Hepatocyte (in vitro differentiated cells): Measurements from ENCODE around the gene FSD2.

ENCODE experiments used
- EZH2 ChIP-seq: fragments of 200-600 bp; sonication (generic); IDR thresholded peaks from 2 replicates; pipeline ENCODE4 v1.6.1; 2016; ENCODE audit warnings: antibody characterized with exemption, mild to moderate bottlenecking, borderline replicate concordance
- EZH2phosphoT487 ChIP-seq: fragments of 200-600 bp; sonication (generic); IDR thresholded peaks from one replicate; pipeline ENCODE4 v1.6.1; 2018; ENCODE audit warnings: antibody characterized with exemption, mild to moderate bottlenecking, low read depth, moderate library complexity; ENCODE audit not compliant: unreplicated experiment, severe bottlenecking
- TF ChIP-seq, protein P1 (sequence below): fragments of 200-600 bp; sonication (generic); IDR thresholded peaks from 2 replicates; pipeline ENCODE4 v1.5.1; 2016; ENCODE audit warnings: antibody characterized with exemption, mild to moderate bottlenecking; ENCODE audit not compliant: poor library complexity

DNA sequence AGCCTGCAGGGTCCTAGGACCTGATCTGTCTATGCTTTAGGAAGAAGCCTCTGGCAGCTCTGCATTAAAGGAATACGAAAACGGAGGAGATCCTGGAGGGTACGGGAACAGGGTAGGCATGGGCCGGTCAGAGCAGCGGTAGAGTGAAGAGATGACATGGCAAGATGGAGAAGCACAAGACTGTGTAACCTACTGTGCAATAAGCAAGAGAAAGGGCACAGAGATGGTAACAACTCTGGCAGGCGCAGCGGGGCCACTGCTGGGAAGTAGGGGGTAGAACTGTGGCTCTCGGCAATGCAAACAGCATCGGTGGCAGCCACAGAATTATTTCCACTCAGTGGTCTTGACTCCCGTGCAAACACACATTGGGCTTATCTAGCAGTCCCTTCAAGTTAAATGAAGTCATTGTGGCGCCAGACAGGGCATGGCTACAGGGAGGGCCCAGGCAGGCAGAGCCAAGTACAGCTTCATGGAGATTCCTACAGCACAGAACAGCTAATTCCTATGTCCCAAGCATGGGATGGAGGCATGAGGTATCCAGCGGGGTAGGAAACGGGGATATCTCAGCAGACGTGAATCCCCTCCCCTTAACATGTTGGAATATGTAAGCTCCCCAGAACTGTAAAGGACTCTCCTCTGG, 32.3 kb upstream of the FSD2 start:
- TF ChIP-seq, protein P1, sequence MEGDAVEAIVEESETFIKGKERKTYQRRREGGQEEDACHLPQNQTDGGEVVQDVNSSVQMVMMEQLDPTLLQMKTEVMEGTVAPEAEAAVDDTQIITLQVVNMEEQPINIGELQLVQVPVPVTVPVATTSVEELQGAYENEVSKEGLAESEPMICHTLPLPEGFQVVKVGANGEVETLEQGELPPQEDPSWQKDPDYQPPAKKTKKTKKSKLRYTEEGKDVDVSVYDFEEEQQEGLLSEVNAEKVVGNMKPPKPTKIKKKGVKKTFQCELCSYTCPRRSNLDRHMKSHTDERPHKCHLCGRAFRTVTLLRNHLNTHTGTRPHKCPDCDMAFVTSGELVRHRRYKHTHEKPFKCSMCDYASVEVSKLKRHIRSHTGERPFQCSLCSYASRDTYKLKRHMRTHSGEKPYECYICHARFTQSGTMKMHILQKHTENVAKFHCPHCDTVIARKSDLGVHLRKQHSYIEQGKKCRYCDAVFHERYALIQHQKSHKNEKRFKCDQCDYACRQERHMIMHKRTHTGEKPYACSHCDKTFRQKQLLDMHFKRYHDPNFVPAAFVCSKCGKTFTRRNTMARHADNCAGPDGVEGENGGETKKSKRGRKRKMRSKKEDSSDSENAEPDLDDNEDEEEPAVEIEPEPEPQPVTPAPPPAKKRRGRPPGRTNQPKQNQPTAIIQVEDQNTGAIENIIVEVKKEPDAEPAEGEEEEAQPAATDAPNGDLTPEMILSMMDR: no peak
- TF ChIP-seq EZH2 (no peak), EZH2phosphoT487 (no peak)
